ENCODE data around the gene WWC2. TPM values are rescaled to one million over a fixed set of nuclear protein-coding genes. Genes with fewer than 3 reads are reported as not detected.

The WWC2 gene
- polyA plus RNA-seq, 3 donors = 54.0 to 71.8 (median 55.6) TPM

- DNase-seq (ENCODE audit: extremely low read depth in 1 of 11, low read depth in 9 of 11, low spot score in 4 of 11) = no peak
These were observed 161.6 kb downstream of the WWC2 start for GRCh38 chr4:183260491-183261151.

GRCh38 chr4:183261953-183262775 is 163.1 kb downstream of the WWC2 start:
- DNase-seq (ENCODE audit: extremely low read depth in 1 of 11, low read depth in 9 of 11, low spot score in 4 of 11) = peak in 9 of 11 donors; percentile 45 to 69 (median 58)

- no peak for DNase-seq (ENCODE audit: extremely low read depth in 1 of 11, low read depth in 9 of 11, low spot score in 4 of 11)
These were observed 163.7 kb downstream of the WWC2 start for GRCh38 chr4:183262776-183263100.

GRCh38 chr4:183263787-183264386 is 164.8 kb downstream of the WWC2 start:
- no peak for DNase-seq (ENCODE audit: extremely low read depth in 1 of 11, low read depth in 9 of 11, low spot score in 4 of 11)

- DNase-seq (ENCODE audit: extremely low read depth in 1 of 11, low read depth in 9 of 11, low spot score in 4 of 11) = no peak
These were observed 165.6 kb downstream of the WWC2 start for GRCh38 chr4:183264614-183265013.

- DNase-seq (ENCODE audit: extremely low read depth in 1 of 11, low read depth in 9 of 11, low spot score in 4 of 11) = no peak
These were observed 167.3 kb downstream of the WWC2 start for GRCh38 chr4:183266371-183266770.

- no peak for DNase-seq (ENCODE audit: extremely low read depth in 1 of 11, low read depth in 9 of 11, low spot score in 4 of 11)
These were observed 169.5 kb downstream of the WWC2 start for GRCh38 chr4:183268556-183268955.

GRCh38 chr4:183272384-183272783 is 173.3 kb downstream of the WWC2 start:
- DNase-seq (ENCODE audit: extremely low read depth in 1 of 11, low read depth in 9 of 11, low spot score in 4 of 11) = no peak

GRCh38 chr4:183276106-183276505 is 177.0 kb downstream of the WWC2 start:
- no peak for DNase-seq (ENCODE audit: extremely low read depth in 1 of 11, low read depth in 9 of 11, low spot score in 4 of 11)

GRCh38 chr4:183284258-183284785 is 185.3 kb downstream of the WWC2 start:
- DNase-seq (ENCODE audit: extremely low read depth in 1 of 11, low read depth in 9 of 11, low spot score in 4 of 11) = peak in 7 of 11 donors; percentile 26 to 68 (median 48)

- peak in 2 of 11 donors; percentile 32 to 45 for DNase-seq (ENCODE audit: extremely low read depth in 1 of 11, low read depth in 9 of 11, low spot score in 4 of 11)
These were observed 185.9 kb downstream of the WWC2 start for GRCh38 chr4:183284965-183285364.

- DNase-seq (ENCODE audit: extremely low read depth in 1 of 11, low read depth in 9 of 11, low spot score in 4 of 11) = no peak
These were observed 186.8 kb downstream of the WWC2 start for GRCh38 chr4:183285886-183286285.

GRCh38 chr4:183286590-183287308 is 187.7 kb downstream of the WWC2 start:
- DNase-seq (ENCODE audit: extremely low read depth in 1 of 11, low read depth in 9 of 11, low spot score in 4 of 11) = no peak

- peak in 1 of 11 donors; percentile 36 for DNase-seq (ENCODE audit: extremely low read depth in 1 of 11, low read depth in 9 of 11, low spot score in 4 of 11)
These were observed 188.2 kb downstream of the WWC2 start for GRCh38 chr4:183287309-183287659.

GRCh38 chr4:183287677-183288076 is 188.6 kb downstream of the WWC2 start:
- no peak for DNase-seq (ENCODE audit: extremely low read depth in 1 of 11, low read depth in 9 of 11, low spot score in 4 of 11)

- no peak for DNase-seq (ENCODE audit: extremely low read depth in 1 of 11, low read depth in 9 of 11, low spot score in 4 of 11)
These were observed 189.9 kb downstream of the WWC2 start for GRCh38 chr4:183288955-183289354.

- no peak for DNase-seq (ENCODE audit: extremely low read depth in 1 of 11, low read depth in 9 of 11, low spot score in 4 of 11)
These were observed 190.6 kb downstream of the WWC2 start for GRCh38 chr4:183289688-183290087.

GRCh38 chr4:183291070-183291469 is 192.0 kb downstream of the WWC2 start:
- no peak for DNase-seq (ENCODE audit: extremely low read depth in 1 of 11, low read depth in 9 of 11, low spot score in 4 of 11)

GRCh38 chr4:183295711-183296110 is 196.7 kb downstream of the WWC2 start:
- no peak for DNase-seq (ENCODE audit: extremely low read depth in 1 of 11, low read depth in 9 of 11, low spot score in 4 of 11)

Data from renal cortex interstitium (tissue), 11 donors.